ENCODE measurements around the gene DNAJC11.
A peak's percentile ranks its signal among the peaks of the same experiment; 100 is the strongest.
"Not testable (repeated sequence)": the region's sequence is repeated elsewhere in the genome, so short reads cannot be mapped to it uniquely, and the experiment has no call there.

Gene DNAJC11

DNA sequence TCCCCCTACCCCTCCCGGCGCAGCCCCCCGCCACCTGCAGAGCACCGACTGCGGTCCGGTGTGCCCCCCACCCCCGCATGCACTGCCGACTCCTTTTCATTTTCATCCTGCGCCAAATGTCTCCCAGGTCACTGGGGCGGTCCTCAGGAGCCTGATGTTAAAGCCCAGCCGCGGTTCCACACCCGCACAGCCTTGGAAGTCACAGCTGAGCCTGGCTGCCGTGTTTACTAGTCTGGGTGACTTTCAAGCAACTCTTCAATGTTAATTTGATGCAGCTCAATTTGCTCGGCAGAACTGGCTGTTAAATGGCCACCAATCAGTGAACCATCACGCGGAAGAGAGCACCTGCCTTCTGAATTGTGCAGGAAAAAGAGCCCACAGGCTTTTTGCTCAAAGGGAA lies 49.7 kb downstream of the DNAJC11 start:
- DNase-seq = no peak

DNA sequence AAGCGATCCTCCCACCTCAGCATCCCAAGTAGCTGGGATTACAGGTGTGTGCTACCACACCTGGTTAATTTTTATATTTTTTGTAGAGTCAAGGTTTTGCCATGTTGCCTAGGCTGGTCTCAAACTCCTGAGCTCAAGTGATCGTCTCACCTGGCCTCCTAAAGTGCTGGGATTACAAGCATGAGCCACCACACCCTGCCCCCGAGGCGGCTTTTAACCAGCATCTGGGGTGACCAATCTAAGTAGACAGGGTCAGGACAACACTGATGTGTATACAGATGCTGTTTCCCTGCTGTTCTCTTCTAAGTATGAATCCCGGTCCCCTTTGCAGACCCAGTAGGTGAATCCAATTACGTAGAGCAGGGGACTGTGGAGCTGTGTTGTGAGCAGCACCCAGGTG lies 53.1 kb downstream of the DNAJC11 start:
- DNase-seq = no peak

GRCh38 chr1:6646499-6647148 lies 55.0 kb downstream of the DNAJC11 start:
- DNase-seq = no peak

GRCh38 chr1:6645018-6645417 lies 56.6 kb downstream of the DNAJC11 start:
- no peak for DNase-seq

GRCh38 chr1:6640867-6641266 lies 60.7 kb downstream of the DNAJC11 start:
- not testable (repeated sequence) for DNase-seq

DNA sequence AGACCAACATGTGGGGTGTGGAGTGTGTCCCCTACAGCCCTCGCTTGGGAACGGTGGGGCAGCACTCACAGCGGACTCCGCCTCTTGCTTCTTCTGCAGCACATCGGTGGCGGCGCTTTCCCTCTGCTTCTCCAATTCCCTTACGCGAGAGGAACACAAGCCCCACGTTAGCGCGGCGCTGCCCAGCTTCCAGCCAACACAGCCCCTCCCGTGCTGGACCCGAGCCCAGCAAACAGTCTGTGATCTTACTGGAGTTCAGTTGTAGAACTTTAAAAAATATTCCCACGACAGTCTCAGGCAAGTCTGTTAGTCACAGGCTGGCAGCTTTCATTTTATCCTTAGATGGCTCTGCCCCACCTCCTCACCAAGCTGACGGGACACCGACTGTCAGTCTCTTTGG lies 63.4 kb downstream of the DNAJC11 start:
- no peak for DNase-seq

DNA sequence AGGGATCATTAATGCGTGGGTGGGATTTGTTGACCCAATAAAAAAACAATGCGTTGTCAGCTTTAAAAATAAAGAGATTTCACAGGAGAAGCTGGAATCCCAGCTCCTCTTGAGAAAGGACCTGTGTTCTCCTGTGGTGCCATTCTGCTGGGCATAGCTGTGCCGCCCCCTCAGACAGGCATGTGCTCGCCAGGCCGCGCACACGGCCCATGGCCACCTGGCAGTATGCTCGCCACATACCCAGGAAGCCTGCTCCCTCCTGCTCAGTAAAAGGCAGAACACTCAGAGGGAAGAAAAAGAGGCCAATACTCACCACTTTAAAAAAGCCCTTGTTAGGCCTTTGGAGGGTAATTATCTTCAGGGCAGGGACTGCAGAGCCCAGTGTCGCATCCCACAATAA lies 63.8 kb downstream of the DNAJC11 start:
- DNase-seq = no peak

GRCh38 chr1:6636778-6637177 lies 64.8 kb downstream of the DNAJC11 start:
- DNase-seq = not testable (repeated sequence)

DNA sequence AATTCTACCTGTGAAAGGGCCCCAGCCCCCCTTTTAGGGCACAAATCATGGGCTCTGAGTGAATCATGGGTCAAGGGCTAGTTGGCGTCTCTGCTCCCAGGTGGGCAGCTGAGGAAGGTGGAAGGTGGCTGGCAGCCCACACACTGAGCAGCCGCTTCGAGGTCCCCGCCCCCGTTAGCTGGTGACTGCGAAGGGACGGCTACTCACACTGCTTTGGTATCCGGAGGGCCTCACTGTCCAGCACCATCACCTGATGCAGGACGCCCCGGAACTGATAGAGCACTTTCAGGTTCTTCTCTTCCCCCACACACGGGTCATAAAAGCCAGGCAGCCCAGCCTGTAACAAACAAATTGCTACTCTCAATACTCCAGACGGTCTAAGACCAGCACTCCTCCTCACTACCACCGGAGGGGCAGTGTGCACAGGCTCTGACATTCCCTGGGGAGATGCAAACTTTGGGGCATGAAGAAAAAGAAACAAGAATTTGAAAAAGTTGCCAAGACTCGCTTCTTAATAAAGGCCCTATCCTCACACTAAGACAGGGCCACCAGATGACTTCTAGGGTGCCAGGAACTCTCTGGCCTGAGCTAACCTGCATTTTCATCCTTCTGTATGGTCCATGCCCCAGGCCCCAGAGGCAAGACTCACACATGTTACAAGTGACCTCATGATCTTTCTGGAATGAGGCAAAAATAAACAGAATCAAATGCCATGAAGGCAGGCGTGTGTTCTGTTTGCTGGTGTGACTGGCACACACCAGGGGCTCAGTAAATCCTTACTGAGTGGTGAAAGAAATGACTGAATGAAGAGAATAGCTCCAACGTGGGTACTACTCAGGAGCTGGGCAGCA lies 65.5 kb downstream of the DNAJC11 start:
- DNase-seq = no peak

GRCh38 chr1:6635161-6635909 lies 66.3 kb downstream of the DNAJC11 start:
- no peak for DNase-seq

DNA sequence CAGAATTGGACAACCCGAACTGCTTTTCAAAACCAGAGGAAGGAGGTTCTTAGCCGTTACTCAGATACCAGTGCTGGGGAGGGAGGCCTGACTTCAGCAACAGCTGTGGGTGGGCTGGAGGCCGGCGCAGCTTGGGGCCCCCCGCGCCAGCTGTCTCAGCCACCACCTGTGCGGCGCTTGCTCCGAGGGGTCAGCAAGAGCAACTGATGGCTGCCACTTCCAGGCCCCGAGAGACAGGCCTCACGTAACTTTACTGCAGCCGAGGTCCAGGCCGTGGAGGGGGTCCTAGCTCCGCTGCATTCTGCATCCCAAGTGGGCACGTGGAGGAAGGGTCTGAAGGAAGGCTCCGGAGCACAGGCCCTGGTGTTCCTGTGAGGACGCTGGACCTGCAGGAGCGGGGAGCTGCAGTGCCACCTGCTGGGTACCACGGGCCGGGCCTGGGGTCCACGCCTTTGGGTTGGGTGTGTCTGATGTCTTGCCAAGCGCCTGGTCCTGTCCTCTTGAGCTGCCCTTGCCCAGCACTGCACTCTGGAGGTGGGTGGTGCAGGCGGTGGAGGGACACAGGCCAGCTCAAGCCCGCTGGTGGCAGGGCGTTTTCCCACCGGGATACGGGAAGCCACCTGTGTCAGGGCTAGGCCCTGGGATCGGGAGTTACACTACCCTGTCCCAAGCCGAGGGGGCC lies 67.1 kb downstream of the DNAJC11 start:
- DNase-seq = peak in 3 of 4 experiments; percentile 7 to 25 (median 12)

GRCh38 chr1:6632588-6633514 lies 68.8 kb downstream of the DNAJC11 start:
- DNase-seq = no peak

GRCh38 chr1:6631058-6631457 lies 70.6 kb downstream of the DNAJC11 start:
- DNase-seq = no peak

DNA sequence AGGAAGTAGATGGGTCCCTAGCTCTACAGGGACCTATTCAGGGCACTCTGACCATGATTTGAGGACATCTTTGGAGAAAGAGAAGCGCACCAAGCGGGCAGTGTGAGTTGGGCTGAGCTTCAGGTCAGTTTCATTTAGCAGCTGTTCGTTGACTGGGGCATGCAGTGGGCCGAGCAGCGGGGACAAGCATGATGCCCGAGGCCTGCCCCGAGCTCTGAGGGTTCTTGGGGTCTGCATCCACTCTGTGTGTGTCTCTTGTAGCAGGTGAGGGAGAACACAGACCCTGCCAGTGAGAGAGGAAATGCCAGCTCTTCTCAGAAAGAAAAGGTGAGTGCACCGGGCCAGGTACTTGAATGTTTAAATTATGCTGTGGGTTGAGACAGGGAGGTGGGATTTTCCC lies 71.6 kb downstream of the DNAJC11 start:
- DNase-seq = no peak

GRCh38 chr1:6628971-6629479 lies 72.6 kb downstream of the DNAJC11 start:
- DNase-seq = no peak

GRCh38 chr1:6627841-6628545 lies 73.6 kb downstream of the DNAJC11 start:
- no peak for DNase-seq

DNA sequence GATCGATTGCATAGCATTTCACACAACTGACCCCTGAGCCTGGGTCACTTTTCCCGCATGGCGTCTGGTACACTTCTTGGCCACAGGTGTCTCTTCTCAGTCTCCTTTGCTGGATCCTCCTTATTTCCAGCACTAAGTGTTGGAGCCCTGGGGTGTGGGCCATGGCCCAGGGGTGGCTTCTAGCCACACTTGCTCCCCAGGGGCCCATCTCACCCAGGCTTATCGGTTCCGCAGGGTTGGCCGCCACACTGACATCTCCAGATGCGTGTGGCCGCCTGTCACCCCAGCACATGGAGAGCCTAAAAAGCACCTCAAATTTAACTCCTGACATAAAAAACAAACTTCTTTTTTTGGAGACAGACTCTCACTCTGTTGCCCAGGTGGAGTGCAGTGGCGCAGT lies 74.6 kb downstream of the DNAJC11 start:
- DNase-seq = no peak

- DNase-seq = no peak
These were observed 75.9 kb downstream of the DNAJC11 start for GRCh38 chr1:6625584-6626149.

- peak; percentile 79 to 87 (median 83) for DNase-seq
These were observed 76.7 kb downstream of the DNAJC11 start, which contains the start of gene THAP3 for GRCh38 chr1:6624710-6625583. THAP3 (plus strand) TSS chr1:6624868; CDS start chr1:6625219, 351 bp downstream.
